H1 (cell line): ENCODE results near the gene SWI5. TPM values are rescaled to one million over a fixed set of nuclear protein-coding genes. Genes with fewer than 3 reads are reported as not detected.

Experiments
- CTCF ChIA-PET: fragments of 300-600 bp; sonication (Branson Sonifier 250); formaldehyde crosslinking; loops from one replicate; lab custom pipeline; 2021; ENCODE audit not compliant: partially characterized antibody; lab: Charles Lee
- POLR2A ChIA-PET: fragments of 300-600 bp; sonication (Branson Sonifier 250); formaldehyde crosslinking; loops from one replicate; lab custom pipeline; 2021; ENCODE audit warnings: inconsistent platforms; ENCODE audit not compliant: partially characterized antibody; lab: Charles Lee
- DNase-seq, 2 experiments: peaks; one replicate each; pipeline versions ENCODE4 v3.0.0 to v3.0.0-alpha.2; 2010 to 2022; ENCODE audit warnings: low spot score in 2 of 2, low read depth in 1 of 2, mixed read lengths in 1 of 2
- FAIRE-seq: peaks from 2 replicates; lab custom pipeline; 2011; peaks lifted over from hg19 to GRCh38; lab: Jason Lieb, UNC
- H2AFZ ChIP-seq: 2 replicates; pipeline ENCODE4 v1.8.1; 2012; ENCODE audit warnings: low read length, inconsistent platforms
- H2AK5ac ChIP-seq: 2 replicates; pipeline ENCODE4 v1.6.1; 2013; ENCODE audit warnings: low read depth, low read length
- H2BK120ac ChIP-seq: replicated peaks from 2 replicates; pipeline ENCODE3; 2013; ENCODE audit warnings: low read depth, low read length, inconsistent platforms
- H2BK12ac ChIP-seq: 2 replicates; pipeline ENCODE4 v1.6.1; 2013; ENCODE audit warnings: low read depth, low read length
- H2BK15ac ChIP-seq: 2 replicates; pipeline ENCODE4 v1.6.1; 2013; ENCODE audit warnings: low read length
- H2BK20ac ChIP-seq: 2 replicates; pipeline ENCODE4 v1.6.1; 2013; ENCODE audit warnings: low read length
- H2BK5ac ChIP-seq: 2 replicates; pipeline ENCODE4 v1.6.1; 2013; ENCODE audit warnings: low read depth, low read length
- H3K14ac ChIP-seq: 2 replicates; pipeline ENCODE4 v1.6.1; 2013; ENCODE audit warnings: inconsistent platforms; ENCODE audit not compliant: insufficient read length
- H3K18ac ChIP-seq: 2 replicates; pipeline ENCODE4 v1.6.1; 2013; ENCODE audit warnings: low read length; ENCODE audit errors: extremely low read depth
- H3K23ac ChIP-seq: 2 replicates; pipeline ENCODE4 v1.6.1; 2013; ENCODE audit warnings: inconsistent platforms; ENCODE audit not compliant: insufficient read length
- H3K23me2 ChIP-seq: 2 replicates; pipeline ENCODE4 v1.6.1; 2013; ENCODE audit warnings: low read depth, low read length
- H3K27ac ChIP-seq: 2 replicates; pipeline ENCODE4 v1.6.1; 2011; ENCODE audit warnings: low read depth, low read length, inconsistent platforms
- H3K27me3 ChIP-seq, 4 experiments: replicated peaks in 1 of 4; 1 replicate in 1 of 4; 2 replicates in 3 of 4; pipeline versions ENCODE4 v1.6.1 to v1.8.1; 2011 to 2013; ENCODE audit warnings: low read length in 3 of 4, mild to moderate bottlenecking in 3 of 4, inconsistent platforms in 2 of 4, mixed read lengths in 2 of 4, moderate library complexity in 1 of 4; ENCODE audit not compliant: control insufficient read depth in 3 of 4, insufficient read depth in 3 of 4; ENCODE audit errors: extremely low read depth in 1 of 4
- H3K36me3 ChIP-seq, 4 experiments: 2 replicates each; pipeline versions ENCODE4 v1.6.1 to v1.8.1; 2011 to 2013; ENCODE audit warnings: mild to moderate bottlenecking in 4 of 4, low read length in 3 of 4, moderate library complexity in 2 of 4, control low read depth in 1 of 4, inconsistent platforms in 1 of 4; ENCODE audit not compliant: insufficient read depth in 4 of 4, control insufficient read depth in 2 of 4
- H3K4ac ChIP-seq: replicated peaks from 2 replicates; pipeline ENCODE3; 2013; ENCODE audit warnings: low read length, low read depth, mixed read lengths, inconsistent platforms; ENCODE audit not compliant: insufficient read length
- H3K4me1 ChIP-seq, 4 experiments: replicated peaks in 1 of 4; 1 replicate in 1 of 4; 2 replicates in 3 of 4; pipeline versions ENCODE4 v1.6.1 to v1.8.1; 2011 to 2013; ENCODE audit warnings: low read length in 3 of 4, inconsistent platforms in 2 of 4, mixed read lengths in 1 of 4; ENCODE audit not compliant: insufficient read depth in 4 of 4, control insufficient read depth in 3 of 4
- H3K4me2 ChIP-seq, 2 experiments: 2 replicates each; pipeline versions ENCODE4 v1.6.1 to v1.8.1; 2011 to 2013; ENCODE audit warnings: low read depth in 2 of 2, low read length in 2 of 2, control low read depth in 1 of 2, inconsistent platforms in 1 of 2, mild to moderate bottlenecking in 1 of 2; ENCODE audit not compliant: insufficient read depth in 1 of 2
- H3K4me3 ChIP-seq, 4 experiments: fragments of 200-600, 300-600 bp in 1 of 4; sonication (generic), shearing (Covaris generic), sonication (Bioruptor Twin) in 1 of 4; 2 replicates each; pipeline versions ENCODE4 v1.5.1 to v1.8.1; 2011 to 2016; ENCODE audit warnings: low read length in 4 of 4, low read depth in 3 of 4, control low read depth in 2 of 4, inconsistent platforms in 2 of 4, mild to moderate bottlenecking in 2 of 4, mixed read lengths in 1 of 4, moderate library complexity in 1 of 4; ENCODE audit not compliant: insufficient read depth in 2 of 4; ENCODE audit errors: extremely low read depth in 1 of 4
- H3K56ac ChIP-seq: replicated peaks from 2 replicates; pipeline ENCODE3; 2013; ENCODE audit warnings: low read depth, mild to moderate bottlenecking, mixed read lengths, low read length, inconsistent platforms; ENCODE audit not compliant: insufficient read length
- H3K79me1 ChIP-seq: 2 replicates; pipeline ENCODE4 v1.6.1; 2013; ENCODE audit warnings: low read depth, low read length, control low read depth
- H3K79me2 ChIP-seq, 2 experiments: 2 replicates each; pipeline versions ENCODE4 v1.6.1 to v1.8.1; 2012 to 2013; ENCODE audit warnings: low read length in 2 of 2, mild to moderate bottlenecking in 2 of 2, inconsistent platforms in 1 of 2; ENCODE audit not compliant: insufficient read depth in 2 of 2, control insufficient read depth in 1 of 2
- H3K9ac ChIP-seq, 4 experiments: replicated peaks in 1 of 4; 1 replicate in 1 of 4; 2 replicates in 3 of 4; pipeline versions ENCODE4 v1.6.1 to v1.8.1; 2011 to 2013; ENCODE audit warnings: low read depth in 3 of 4, low read length in 3 of 4, control low read depth in 2 of 4, mild to moderate bottlenecking in 2 of 4, moderate library complexity in 2 of 4, inconsistent platforms in 1 of 4; ENCODE audit errors: extremely low read depth in 1 of 4
- H3K9me3 ChIP-seq, 2 experiments: 2 replicates each; pipeline versions ENCODE4 v1.6.1 to v1.8.1; 2012 to 2013; ENCODE audit warnings: mild to moderate bottlenecking in 2 of 2, moderate library complexity in 2 of 2, control low read depth in 1 of 2, inconsistent platforms in 1 of 2, low read depth in 1 of 2, low read length in 1 of 2, mixed read lengths in 1 of 2; ENCODE audit not compliant: insufficient read depth in 2 of 2
- H4K20me1 ChIP-seq, 2 experiments: replicated peaks in 1 of 2; 2 replicates each; pipeline versions ENCODE3 to v1.8.1; 2011 to 2013; ENCODE audit warnings: inconsistent platforms in 2 of 2, low read length in 2 of 2, mild to moderate bottlenecking in 1 of 2; ENCODE audit not compliant: insufficient read depth in 2 of 2, control insufficient read depth in 1 of 2
- H4K5ac ChIP-seq: 2 replicates; pipeline ENCODE4 v1.6.1; 2013; ENCODE audit warnings: low read length, low read depth, mixed read lengths, inconsistent platforms; ENCODE audit not compliant: insufficient read length
- H4K8ac ChIP-seq: 2 replicates; pipeline ENCODE4 v1.8.0; 2013; ENCODE audit warnings: mild to moderate bottlenecking, moderate library complexity, low read length, inconsistent platforms; ENCODE audit not compliant: insufficient read depth; ENCODE audit errors: extremely low read depth
- H4K91ac ChIP-seq: replicated peaks from 2 replicates; pipeline ENCODE3; 2013; ENCODE audit warnings: low read length, mixed read lengths, inconsistent platforms; ENCODE audit not compliant: insufficient read length
- CREB1 ChIP-seq: IDR thresholded peaks from 2 replicates; pipeline ENCODE4 v1.6.1; 2012; ENCODE audit warnings: inconsistent platforms
- EGR1 ChIP-seq: IDR thresholded peaks from 2 replicates; pipeline ENCODE4 v1.6.1; 2011; ENCODE audit warnings: low read depth, low read length, borderline replicate concordance
- GTF2F1 ChIP-seq: IDR thresholded peaks from 2 replicates; pipeline ENCODE4 v1.6.1; 2012; ENCODE audit warnings: low read depth, low read length, improper control_type of control experiment, borderline replicate concordance
- POLR2A ChIP-seq, 2 experiments: IDR thresholded peaks; 1 replicate in 1 of 2; 2 replicates in 1 of 2; pipeline ENCODE4 v1.6.1; 2011; ENCODE audit warnings: low read depth in 2 of 2, low read length in 2 of 2, mild to moderate bottlenecking in 2 of 2; ENCODE audit errors: control extremely low read depth in 1 of 2
- POLR2AphosphoS5 ChIP-seq: IDR thresholded peaks from 2 replicates; pipeline ENCODE4 v1.6.1; 2011; ENCODE audit warnings: low read depth, low read length
- SP4 ChIP-seq: IDR thresholded peaks from 2 replicates; pipeline ENCODE4 v1.6.1; 2012; ENCODE audit warnings: low read length, inconsistent platforms
- TAF1 ChIP-seq: IDR thresholded peaks from 2 replicates; pipeline ENCODE4 v1.6.1; 2011; ENCODE audit warnings: mild to moderate bottlenecking, low read depth, low read length
- TAF7 ChIP-seq: optimal IDR thresholded peaks from 2 replicates; pipeline ENCODE3; 2011; ENCODE audit warnings: low read depth, mild to moderate bottlenecking, inconsistent platforms, low read length, moderate library complexity, borderline replicate concordance
- ZNF274 ChIP-seq: IDR thresholded peaks from 2 replicates; pipeline ENCODE4 v1.7.0; 2012; ENCODE audit warnings: low read length, borderline replicate concordance; ENCODE audit errors: extremely low read depth
- WGBS, 2 experiments: shearing (Covaris generic) in 1 of 2; methylation state at CpG; one replicate each; pipeline versions ENCODE4 v1.1.6 to v1.1.7; 2013 to 2015; ENCODE audit warnings: low lambda C conversion rate in 2 of 2, mixed read lengths in 2 of 2, inconsistent platforms in 1 of 2, low coverage in 1 of 2, missing lambda C conversion rate in 1 of 2; ENCODE audit not compliant: insufficient replicate concordance in 2 of 2, insufficient coverage in 1 of 2, insufficient read length in 1 of 2; ENCODE audit errors: extremely low coverage in 1 of 2, missing lambda C conversion rate in 1 of 2; 5-methylcytosine and 5-hydroxymethylcytosine counted together
- polyA plus RNA-seq, 7 experiments: library from polyadenylated mRNA; depleted of rRNA in 3 of 7; stranded (reverse) in 5 of 7; unstranded in 2 of 7; fragments of >200 nt in 5 of 7; fragments of 200-250 nt in 2 of 7; gene quantifications; 1 replicate in 5 of 7; 2 replicates in 1 of 7; 4 replicates in 1 of 7; pipeline versions ENCODE4 v1.2.1 to v1.2.3, GENCODE V29; 2011 to 2013; ENCODE audit warnings: missing spikeins in 2 of 7, mixed read lengths in 2 of 7
- total RNA-seq: library from RNA; stranded (reverse); fragmentation: NEBNext Ultra II Directional; extraction: Animal tissue kit (Norgen Biotek cat#: 25700); gene quantifications from 2 replicates; pipeline ENCODE4 v1.2.1, GENCODE V29; 2021
- TF ChIP-seq, protein P1 (sequence below): IDR thresholded peaks from 2 replicates; pipeline ENCODE4 v1.6.1; 2011; ENCODE audit warnings: low read depth, mild to moderate bottlenecking, low read length; ENCODE audit not compliant: insufficient read depth

Gene SWI5
- total and polyA plus RNA-seq, 2 of the 8 experiments (the other 6 are each of a cell fraction or from before 2014, with no cell fraction given) = 29.0 to 59.5 TPM

DNA sequence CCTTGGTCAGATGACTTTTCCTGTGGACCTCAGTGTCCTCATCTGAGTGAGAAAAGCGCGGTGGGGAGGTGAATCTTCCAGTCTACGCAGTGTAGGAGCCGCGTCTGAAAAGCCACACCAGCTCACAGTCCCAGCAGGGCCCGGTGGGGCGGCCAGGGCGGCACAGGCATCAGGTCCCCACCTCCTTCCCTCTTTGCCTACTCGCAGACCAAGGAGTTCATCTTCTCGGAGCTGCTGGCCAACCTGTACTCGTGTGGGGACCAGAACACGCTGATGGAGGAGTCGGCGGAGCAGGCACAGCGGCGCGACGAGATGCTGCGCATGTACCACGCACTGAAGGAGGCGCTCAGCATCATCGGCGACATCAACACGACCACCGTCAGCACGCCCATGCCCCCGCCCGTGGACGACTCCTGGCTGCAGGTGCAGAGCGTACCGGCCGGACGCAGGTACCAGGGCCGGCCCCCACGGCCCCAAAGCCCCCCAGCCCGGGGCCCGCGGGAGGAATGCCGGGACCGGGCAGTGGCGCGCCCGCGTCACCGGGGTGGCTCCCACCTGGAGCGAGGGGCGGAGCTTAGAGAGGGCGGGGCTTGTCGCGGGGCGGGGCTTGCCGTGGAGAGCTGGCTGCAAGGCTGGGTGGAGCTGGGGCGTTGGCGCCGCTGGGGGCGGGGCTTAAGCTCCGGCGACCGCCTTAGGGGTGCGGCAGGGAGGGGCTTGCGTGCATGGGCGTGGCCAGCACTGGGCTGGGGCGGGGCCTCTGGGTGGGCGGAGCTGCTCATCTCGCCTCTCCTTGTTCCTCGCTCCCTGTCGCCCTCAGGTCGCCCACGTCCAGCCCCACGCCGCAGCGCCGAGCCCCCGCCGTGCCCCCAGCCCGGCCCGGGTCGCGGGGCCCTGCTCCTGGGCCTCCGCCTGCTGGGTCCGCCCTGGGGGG is 25.9 kb upstream of the SWI5 start:
- H4K20me1 ChIP-seq = peaks cover 8 to 19% of the 10 kb centered on the region in 2 experiments
- no peak overlapping the region for H2AFZ ChIP-seq
- H3K79me2 ChIP-seq = peaks cover 0 to 7% of the 10 kb centered on the region in 2 experiments; a peak in 1 of 4 replicates
- H3K23me2 ChIP-seq = peaks cover 11% of the 10 kb centered on the region
- no peak overlapping the region for H2BK12ac ChIP-seq
- no peak overlapping the region for H3K4ac ChIP-seq
- peak overlapping the region; percentile 56 to 85 for H3K4me2 ChIP-seq
- peak overlapping the region in 3 of 4 experiments; percentile 31 to 75 (median 56); a peak in 3 of 7 replicates for H3K9ac ChIP-seq
- POLR2A ChIA-PET = interaction anchor here (0.7 to 2.4 kb wide), 15 partner anchors 9 to 99 kb away, joined by 3 to 10 read pairs (median 4); partner anchors contain the start of gene BBLN
- 14% methylated on average over 47 of the region's 81 CpGs; no CpG with 5 or more reads in 1 of the 2 experiments for WGBS, 2 experiments
- H3K27me3 ChIP-seq = no peaks in the 10 kb centered on the region; a peak in 1 of 7 replicates
- CTCF ChIA-PET = interaction anchor here (1.0 to 2.2 kb wide), 4 partner anchors 9 to 150 kb away, joined by 3 to 13 read pairs (median 4); no protein-coding TSS in a partner anchor
- H3K9me3 ChIP-seq = no peaks in the 10 kb centered on the region
- H2BK20ac ChIP-seq = no peak overlapping the region
- H3K56ac ChIP-seq = no peak overlapping the region
- DNase-seq (peak; percentile 93 to 100), FAIRE-seq (no peak)
- peak overlapping the region; percentile 68; the same call in 1 of the 2 replicates for H3K18ac ChIP-seq
- H3K79me1 ChIP-seq = peaks cover 8% of the 10 kb centered on the region
- 0 out of 2 replicates have a peak overlapping the region, but pooled peaks have one; percentile 32 for H2BK5ac ChIP-seq
- H4K8ac ChIP-seq = peak overlapping the region; percentile 42; the same call in 1 of the 2 replicates
- peaks cover 0 to 3% (median 0%) of the 10 kb centered on the region in 4 experiments; a peak in 2 of 8 replicates for H3K36me3 ChIP-seq
- no peak overlapping the region for H4K5ac ChIP-seq
- H3K4me3 ChIP-seq = peak overlapping the region; percentile 59 to 83 (median 63)
- H3K27ac ChIP-seq = no peak overlapping the region
- peak overlapping the region; percentile 5; the same call in 1 of the 2 replicates for H2BK15ac ChIP-seq
- H4K91ac ChIP-seq = peak overlapping the region; percentile 40
- no peak overlapping the region for H3K23ac ChIP-seq
- H3K4me1 ChIP-seq = peaks cover 7 to 10% (median 9%) of the 10 kb centered on the region in 4 experiments
- H2AK5ac ChIP-seq = no peak overlapping the region
- no peak overlapping the region for H2BK120ac ChIP-seq
- no peak overlapping the region for H3K14ac ChIP-seq
- TF ChIP-seq GTF2F1 (no peak), EGR1 (0 out of 2 replicates have a peak, but pooled peaks have one; percentile 39), ZNF274 (no peak), TAF7 (peak; percentile 47), POLR2AphosphoS5 (peak; percentile 47; the same call in 1 of the 2 replicates), TAF1 (0 out of 2 replicates have a peak, but pooled peaks have one; percentile 41), CREB1 (peak; percentile 68; the same call in 1 of the 2 replicates), SP4 (peak; percentile 88; the same call in 1 of the 2 replicates), POLR2A (IDR thresholded peaks at IDR 0.05; ENCODE audit: control extremely low read depth in 1 of 2, low read depth in 2 of 2, low read length in 2 of 2) (peak in 1 of 2 experiments; percentile 60; a peak in 2 of 3 replicates)
- TF ChIP-seq, protein P1, sequence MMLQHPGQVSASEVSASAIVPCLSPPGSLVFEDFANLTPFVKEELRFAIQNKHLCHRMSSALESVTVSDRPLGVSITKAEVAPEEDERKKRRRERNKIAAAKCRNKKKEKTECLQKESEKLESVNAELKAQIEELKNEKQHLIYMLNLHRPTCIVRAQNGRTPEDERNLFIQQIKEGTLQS = no peak
